Right lobe of liver (tissue), 4 donors: ENCODE data around the gene USP7.

Experiments
- CTCF ChIP-seq, 4 donors: fragments of 200-600 bp in 3 of 4; fragments of 450-650 bp in 1 of 4; IDR thresholded peaks; one replicate each; pipeline versions ENCODE4 v1.5.1 to v1.8.0; 2016 to 2022; ENCODE audit warnings: antibody characterized with exemption in 4 of 4, mild to moderate bottlenecking in 2 of 4
- POLR2A ChIP-seq: fragments of 450-650 bp; IDR thresholded peaks from one replicate; pipeline ENCODE4 v1.6.1; 2017; ENCODE audit warnings: antibody characterized with exemption, mild to moderate bottlenecking
- donor health status: DM: no; HTN: no; CAD: no.
- donor health status: DM: no; HTN: no; CAD: no.
- donor health status: DM: no; HTN: yes; CAD: no.

- no peak for TF ChIP-seq CTCF (IDR thresholded peaks at IDR 0.05)
- TF ChIP-seq POLR2A: no peak
Measured at GRCh38 chr16:8848939-8849391, 114.7 kb downstream of the USP7 start.
